ENCODE measurements around the gene C3orf33. TPM values are rescaled to one million over a fixed set of nuclear protein-coding genes. Genes with fewer than 3 reads are reported as not detected.

Gene C3orf33
- polyA plus RNA-seq, 2 of the 4 experiments (the other 2 are of a cell fraction): 8.3 to 11.1 TPM

GRCh38 chr3:155747286-155747945, 58.7 kb downstream of the C3orf33 start:
- TF ChIP-seq MAFK (IDR thresholded peaks at IDR 0.05; ENCODE audit: partially characterized antibody) (no peak), FOSL2 (IDR thresholded peaks at IDR 0.05) (no peak), FOSL2 (CRISPR knock-in tag; IDR thresholded peaks at IDR 0.05) (no peak), ZC3H11A (IDR thresholded peaks at IDR 0.05) (no peak), ATOH8 (CRISPR knock-in tag; IDR thresholded peaks at IDR 0.05; ENCODE audit: low read depth) (no peak), ZNF302 (CRISPR knock-in tag; IDR thresholded peaks at IDR 0.05) (no peak), RAD21 (conservative IDR thresholded peaks at IDR 0.05 in 1 of 2, IDR thresholded peaks at IDR 0.05 in 1 of 2) (no peak)
- WGBS (ENCODE audit: missing lambda C conversion rate): 37% methylated on average over 2 of the region's 2 CpGs
- DNase-seq (ENCODE audit: low read depth in 1 of 2, low spot score in 1 of 2) (no peak), FAIRE-seq (no peak), ATAC-seq (no peak)
- POLR2A ChIA-PET: no interaction called here
- CTCF ChIA-PET: interaction anchor here (1.1 to 2.3 kb wide), 2 partner anchors 9 to 58 kb away, joined by 3 to 7 read pairs; partner anchors contain the start of gene C3orf33
- peak overlapping the region; percentile 71; the same call in 2 of the 3 replicates for H3K4me2 ChIP-seq
- 0 out of 6 replicates have a peak overlapping the region, but pooled peaks of 1 of the 2 experiments have one; percentile 4 for H3K27ac ChIP-seq
- no peaks in the 10 kb centered on the region for H3K9me3 ChIP-seq
- H3K4me3 ChIP-seq: no peak overlapping the region
- H3K4me1 ChIP-seq: peaks cover 48% of the 10 kb centered on the region

GRCh38 chr3:155746703-155747102, 59.4 kb downstream of the C3orf33 start:
- no peak for TF ChIP-seq TFCP2L1 (CRISPR knock-in tag; IDR thresholded peaks at IDR 0.05)
- TF ChIP-seq POLR2A (IDR thresholded peaks at IDR 0.05; ENCODE audit: low read length): no peak
- TF ChIP-seq CBX2 (IDR thresholded peaks at IDR 0.05; ENCODE audit: borderline replicate concordance, low read depth): no peak
- ChIA-PET CTCF (interaction anchor here (2.3 kb wide), 1 partner anchor 59 kb away, joined by 7 read pairs; the partner anchor contains the start of gene C3orf33), POLR2A (interaction anchor here (0.7 kb wide), 1 partner anchor 22 kb away, joined by 3 read pairs; no protein-coding TSS in a partner anchor)
- FAIRE-seq (no peak), ATAC-seq (no peak), DNase-seq (ENCODE audit: low read depth in 1 of 2, low spot score in 1 of 2) (no peak)
- Histone ChIP-seq H3K9me3 (no peaks in the 10 kb centered on the region), H3K4me2 (peak overlapping the region; percentile 71; the same call in 2 of the 3 replicates), H3K4me3 (no peak overlapping the region), H3K4me1 (peaks cover 48% of the 10 kb centered on the region), H3K27ac (no peak overlapping the region)
- whole genome bisulfite sequencing (ENCODE audit: missing lambda C conversion rate): 81% methylated on average over 1 of the region's 1 CpG

- Histone ChIP-seq H3K9me3 (no peaks in the 10 kb centered on the region), H3K27ac (peak overlapping the region; percentile 34 to 69; a peak in 3 of 6 replicates), H3K4me1 (peaks cover 48% of the 10 kb centered on the region), H3K4me2 (peak overlapping the region; percentile 91), H3K4me3 (peak overlapping the region; percentile 63)
- ChIA-PET CTCF (interaction anchor here (2.3 kb wide), 1 partner anchor 60 kb away, joined by 7 read pairs; the partner anchor contains the start of gene C3orf33), POLR2A (interaction anchor here (0.7 to 2.1 kb wide), 2 partner anchors 22 to 60 kb away, joined by 3 to 7 read pairs; partner anchors contain the start of gene C3orf33)
- WGBS (ENCODE audit: missing lambda C conversion rate): 16% methylated on average over 19 of the region's 19 CpGs
- FAIRE-seq: no peak
- DNase-seq (ENCODE audit: low read depth in 1 of 2, low spot score in 1 of 2): peak; percentile 68
- no peak for TF ChIP-seq CBX2 (IDR thresholded peaks at IDR 0.05; ENCODE audit: borderline replicate concordance, low read depth)
- peak; percentile 23; the same call in 1 of the 2 replicates for TF ChIP-seq MAX (IDR thresholded peaks at IDR 0.05)
- ATAC-seq: peak; percentile 35 to 59; a peak in 5 of 6 replicates
Observed at GRCh38 chr3:155745795-155746550, 60.1 kb downstream of the C3orf33 start.

GRCh38 chr3:155744626-155745324, 61.3 kb downstream of the C3orf33 start, which contains the start of gene PLCH1:
Gene PLCH1, minus strand, starts transcription at chr3:155745071. Its CDS starts 40,847 bp downstream, at chr3:155704224.
- peaks cover 48% of the 10 kb centered on the region for H3K4me1 ChIP-seq
- peak; percentile 81 to 86 for ATAC-seq
- no peaks in the 10 kb centered on the region for H3K9me3 ChIP-seq
- peak; percentile 79 to 80 for DNase-seq (ENCODE audit: low read depth in 1 of 2, low spot score in 1 of 2)
- TF ChIP-seq USF2 (IDR thresholded peaks at IDR 0.05) (no peak), E2F6 (IDR thresholded peaks at IDR 0.05; ENCODE audit: borderline replicate concordance, low read depth) (peak; percentile 80), MAZ (IDR thresholded peaks at IDR 0.05; ENCODE audit: borderline replicate concordance, low read depth, low read length) (peak; percentile 84; the same call in 1 of the 2 replicates), MAX (IDR thresholded peaks at IDR 0.05) (peak; percentile 82), CTCF (IDR thresholded peaks at IDR 0.05) (no peak), RAD21 (conservative IDR thresholded peaks at IDR 0.05 in 1 of 2, IDR thresholded peaks at IDR 0.05 in 1 of 2) (no peak)
- WGBS (ENCODE audit: missing lambda C conversion rate): under 1% methylated on average over 27 of the region's 33 CpGs
- H3K27ac ChIP-seq: peak within 1 kb of the TSS; percentile 69 to 90
- H3K4me3 ChIP-seq: peak within 1 kb of the TSS; percentile 63
- FAIRE-seq: no peak
- CTCF ChIA-PET: interaction anchor here (1.1 to 1.9 kb wide), 2 partner anchors 50 to 61 kb away, joined by 3 to 8 read pairs; partner anchors contain the start of gene C3orf33
- peak within 1 kb of the TSS; percentile 91 for H3K4me2 ChIP-seq
- POLR2A ChIA-PET: interaction anchor here (2.1 kb wide), 1 partner anchor 61 kb away, joined by 7 read pairs; the partner anchor contains the start of gene C3orf33

Measured in A549 (cell line).